HG02981 (cell line): Measurements from ENCODE around the gene FADS1.
A peak's percentile ranks its signal among the peaks of the same experiment; 100 is the strongest.

Source experiments
- ATAC-seq: cut with Tn5 transposase; IDR thresholded peaks from one replicate; pipeline ENCODE4 v1.9.1; 2021; ENCODE audit warnings: mild to moderate bottlenecking, moderate library complexity; ENCODE audit not compliant: unreplicated experiment

Gene FADS1

DNA sequence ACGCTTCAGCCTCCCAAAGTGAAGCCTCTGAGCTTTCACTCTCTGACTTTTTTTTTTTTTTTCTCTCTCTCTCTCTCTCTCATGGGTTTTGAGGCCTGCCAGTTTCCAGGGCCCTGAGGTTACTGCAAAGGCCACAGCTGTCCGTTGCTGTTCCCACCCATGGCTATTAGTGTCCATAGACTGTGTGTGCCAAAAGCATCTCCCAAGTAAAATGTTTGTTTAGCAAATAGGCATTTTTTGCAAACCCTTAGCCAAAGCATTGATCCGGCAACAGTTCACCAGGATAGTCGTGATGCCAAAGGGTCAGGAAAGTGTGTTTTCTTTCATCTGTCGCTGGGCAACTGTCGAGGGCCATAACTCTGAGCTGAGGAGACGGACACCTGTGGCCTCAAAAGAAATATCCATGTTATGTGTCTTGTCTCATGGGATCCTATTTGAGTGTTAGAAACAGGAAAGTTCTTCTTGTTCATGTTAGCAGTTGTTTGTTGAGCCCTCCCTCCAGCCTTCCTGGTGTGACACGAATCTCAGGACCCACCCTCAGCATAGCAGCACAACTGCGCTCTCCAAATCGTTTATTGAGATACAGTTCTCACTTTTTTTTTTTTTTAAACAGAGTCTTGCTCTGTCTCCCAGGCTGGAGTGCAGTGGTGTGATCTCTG, 29.7 kb upstream of the FADS1 start:
- no peak for ATAC-seq

- ATAC-seq: no peak
Observed at GRCh38 chr11:61844909-61845565, 28.2 kb upstream of the FADS1 start.

DNA sequence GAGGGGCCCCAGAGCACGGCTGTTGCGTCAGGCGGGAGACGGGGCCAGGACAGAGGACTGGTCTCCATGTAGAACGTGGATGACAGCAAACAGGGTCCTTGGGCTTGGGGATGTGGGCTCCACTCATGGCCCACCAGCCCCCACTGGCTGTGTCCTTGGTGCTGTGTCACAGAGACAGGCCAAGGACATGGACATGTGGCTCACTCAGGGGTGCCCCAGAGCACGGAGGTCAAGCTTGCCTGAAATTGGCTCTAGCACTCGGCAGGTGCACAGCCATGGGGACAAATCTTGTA, 25.7 kb upstream of the FADS1 start:
- ATAC-seq: no peak

DNA sequence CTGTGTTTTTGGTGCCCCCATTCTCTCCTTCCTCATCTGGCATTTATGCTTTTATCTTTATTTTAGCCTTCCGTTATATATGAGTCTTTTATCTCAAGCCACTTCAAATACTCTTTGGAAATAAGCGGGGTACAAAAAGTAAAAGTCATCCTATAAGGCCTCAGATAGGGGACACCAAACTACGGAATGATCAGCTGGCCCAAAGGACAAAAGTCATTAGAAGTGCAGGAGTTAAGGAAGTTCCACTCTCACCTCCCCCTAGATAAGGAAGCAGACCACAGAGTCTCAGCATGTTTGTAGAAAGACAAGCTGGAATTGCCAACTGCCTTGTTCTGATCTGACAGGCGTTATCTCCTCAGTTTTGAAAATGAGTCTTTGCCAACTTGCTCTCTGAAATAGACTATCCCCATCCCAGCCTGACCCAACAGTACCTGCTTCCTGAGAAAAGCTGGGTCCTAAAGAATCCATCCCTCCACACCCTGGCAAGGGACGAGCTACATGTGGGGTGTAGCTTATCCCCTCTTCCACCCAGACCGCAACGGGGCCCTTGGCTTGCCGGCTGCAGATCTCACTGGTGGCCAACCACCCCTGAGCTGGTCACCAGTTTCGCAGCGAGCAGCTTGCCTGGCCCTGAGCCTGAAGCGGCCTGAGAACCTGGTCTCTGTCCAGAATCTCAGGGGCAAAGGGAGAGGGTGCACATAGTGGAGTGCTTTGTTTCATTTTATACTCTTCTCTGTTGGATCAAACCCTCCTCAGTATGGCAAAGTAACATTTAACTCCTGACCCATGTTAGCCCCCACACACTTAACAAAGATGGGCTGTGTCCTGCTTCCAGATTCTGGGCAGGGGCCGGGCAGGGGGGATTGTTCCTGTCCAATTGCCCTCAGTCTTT, 25.1 kb upstream of the FADS1 start:
- no peak for ATAC-seq

DNA sequence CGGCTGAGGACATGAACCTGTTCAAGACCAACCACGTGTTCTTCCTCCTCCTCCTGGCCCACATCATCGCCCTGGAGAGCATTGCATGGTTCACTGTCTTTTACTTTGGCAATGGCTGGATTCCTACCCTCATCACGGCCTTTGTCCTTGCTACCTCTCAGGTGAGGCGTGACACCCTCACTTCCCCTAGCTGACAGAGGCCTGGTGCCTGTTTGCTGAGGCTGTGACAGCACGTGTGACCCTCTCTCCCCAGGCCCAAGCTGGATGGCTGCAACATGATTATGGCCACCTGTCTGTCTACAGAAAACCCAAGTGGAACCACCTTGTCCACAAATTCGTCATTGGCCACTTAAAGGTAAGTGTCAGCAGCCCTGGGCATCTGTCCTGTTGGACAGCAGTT, 23.6 kb upstream of the FADS1 start:
- no peak for ATAC-seq

- no peak for ATAC-seq
Observed at GRCh38 chr11:61839742-61840141, 22.9 kb upstream of the FADS1 start.

- ATAC-seq: no peak
Observed at GRCh38 chr11:61838921-61839320, 22.1 kb upstream of the FADS1 start.

- no peak for ATAC-seq
Observed at GRCh38 chr11:61838501-61838900, 21.7 kb upstream of the FADS1 start.

GRCh38 chr11:61837411-61838005, 20.7 kb upstream of the FADS1 start:
- ATAC-seq: no peak

GRCh38 chr11:61836193-61836592, 19.4 kb upstream of the FADS1 start:
- ATAC-seq: no peak

DNA sequence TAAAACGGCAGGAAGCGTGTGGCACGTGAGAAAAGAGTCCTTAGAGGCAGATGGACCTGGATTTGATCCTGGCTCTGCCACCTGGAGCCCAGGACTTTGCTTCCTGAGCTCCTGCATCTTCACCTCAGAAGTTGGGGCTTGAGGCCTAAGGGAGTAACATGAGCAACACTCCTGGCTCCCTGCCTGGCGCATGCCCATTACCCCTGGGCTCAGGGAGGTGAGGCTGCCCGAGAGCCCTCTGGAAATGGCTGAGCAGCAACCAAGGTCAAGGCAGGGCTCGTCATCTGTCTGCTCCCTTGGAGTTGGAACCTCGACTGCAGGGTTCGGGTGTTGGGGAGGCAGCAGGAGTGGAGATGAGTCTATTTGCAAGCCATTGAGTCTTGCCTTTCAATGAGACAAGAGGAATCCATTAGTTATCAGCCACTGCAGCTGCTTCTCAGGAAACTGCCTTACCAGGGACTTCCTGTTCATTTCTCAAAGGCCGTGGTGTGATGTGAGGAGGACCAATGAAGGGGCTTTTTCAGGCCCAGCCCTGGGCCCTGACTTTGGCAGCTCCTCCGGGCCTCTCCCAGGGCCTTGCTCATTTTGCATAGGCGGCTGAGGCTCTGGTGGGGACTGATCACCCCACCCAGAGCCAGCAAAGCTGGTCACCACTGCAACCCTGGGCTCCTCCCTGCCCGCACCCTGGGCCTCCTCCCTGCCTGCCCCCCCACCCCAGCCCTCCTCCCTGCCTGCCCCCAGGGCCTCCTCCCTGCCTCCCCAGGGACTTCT, 17.7 kb upstream of the FADS1 start:
- ATAC-seq: peak; percentile 94

- ATAC-seq: no peak
Observed at GRCh38 chr11:61833926-61834277, 17.1 kb upstream of the FADS1 start.

GRCh38 chr11:61833471-61833870, 16.7 kb upstream of the FADS1 start:
- ATAC-seq: no peak

DNA sequence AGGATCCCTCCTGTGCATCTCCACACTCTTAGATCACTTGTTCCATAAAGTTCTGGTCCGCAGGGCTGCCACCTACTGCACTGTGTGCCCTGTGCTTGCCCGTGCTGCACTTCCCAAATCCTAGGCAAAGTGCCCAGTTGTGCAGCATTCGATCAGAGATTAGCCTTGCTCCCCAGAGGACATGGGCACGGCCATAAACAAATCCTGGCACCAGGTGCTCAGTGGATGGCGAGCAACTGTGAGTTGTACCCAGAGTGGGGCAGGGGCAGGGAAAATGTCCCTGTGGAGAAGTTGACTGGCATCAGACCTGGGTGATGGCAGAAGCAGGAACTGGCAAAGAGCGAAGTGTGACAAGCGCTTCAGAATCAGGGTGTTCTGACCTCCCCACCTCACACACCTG, 16.0 kb upstream of the FADS1 start:
- no peak for ATAC-seq

DNA sequence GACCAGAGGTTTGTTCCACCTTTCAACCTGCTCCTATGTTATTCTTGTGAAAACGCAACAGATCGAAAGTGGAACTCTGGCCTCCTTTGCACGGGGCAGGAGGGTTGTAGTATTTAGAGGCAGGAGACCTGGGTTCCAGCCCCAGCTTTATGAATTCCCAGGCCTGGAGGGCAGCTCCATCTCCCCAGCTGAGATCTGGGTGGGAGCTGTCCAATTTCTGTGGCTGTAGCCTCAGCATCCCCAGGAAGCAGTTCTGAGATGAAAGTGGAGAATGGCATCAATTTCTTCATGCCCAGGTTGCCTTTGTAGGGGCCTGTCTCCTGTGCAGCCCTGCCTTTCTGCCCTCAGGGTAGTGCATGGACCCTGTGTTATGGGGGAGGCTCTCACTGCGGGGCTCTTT, 15.4 kb upstream of the FADS1 start:
- ATAC-seq: no peak

- ATAC-seq: no peak
Observed at GRCh38 chr11:61830237-61831105, 13.7 kb upstream of the FADS1 start.

GRCh38 chr11:61829806-61830205, 13.0 kb upstream of the FADS1 start:
- no peak for ATAC-seq

GRCh38 chr11:61828629-61829407, 12.0 kb upstream of the FADS1 start:
- no peak for ATAC-seq

GRCh38 chr11:61828379-61828628, 11.5 kb upstream of the FADS1 start:
- no peak for ATAC-seq
